AG04449 (cell line): ENCODE measurements around the gene GHRHR.

Experiments
- CTCF ChIA-PET: fragments of 350-600 bp; formaldehyde crosslinking; extraction: SDS; loops from one replicate; lab custom pipeline; 2021; ENCODE audit warnings: antibody characterized with exemption; lab: Yijun Ruan, JAX
- POLR2A ChIA-PET: fragments of 400-600, 350-600 bp; formaldehyde crosslinking; extraction: SDS; loops from one replicate; lab custom pipeline; 2020; ENCODE audit warnings: antibody characterized with exemption, inconsistent platforms; lab: Yijun Ruan, JAX
- DNase-seq: peaks from one replicate; pipeline ENCODE4 v3.0.0-alpha.2; 2010; ENCODE audit warnings: low read depth, low spot score
- H3K4me3 ChIP-seq: 2 replicates; pipeline ENCODE4 v1.5.1; 2011; ENCODE audit warnings: low read depth, mild to moderate bottlenecking, control low read depth, low read length
- CTCF ChIP-seq: IDR thresholded peaks from one replicate; pipeline ENCODE4 v1.5.1; 2011; ENCODE audit warnings: mild to moderate bottlenecking, moderate library complexity, low read length, control low read depth, inconsistent platforms; ENCODE audit not compliant: insufficient read depth; ENCODE audit errors: missing control alignments

GHRHR gene

GRCh38 chr7:30976381-30976780 is 12.6 kb downstream of the GHRHR start:
- CTCF ChIA-PET: interaction anchor here (0.5 to 11.6 kb wide), 4 partner anchors 8 to 177 kb away, joined by 3 to 427 read pairs (median 44); no protein-coding TSS in a partner anchor
- TF ChIP-seq CTCF: no peak
- no peak for DNase-seq
- POLR2A ChIA-PET: no interaction called here
- no peak overlapping the region for H3K4me3 ChIP-seq

GRCh38 chr7:30977222-30977621 is 13.5 kb downstream of the GHRHR start:
- no peak for DNase-seq
- no peak overlapping the region for H3K4me3 ChIP-seq
- ChIA-PET POLR2A (no interaction called here), CTCF (interaction anchor here (1.0 to 11.6 kb wide), 4 partner anchors 149 to 178 kb away, joined by 5 to 427 read pairs (median 12); no protein-coding TSS in a partner anchor)
- no peak for TF ChIP-seq CTCF

- no peak for DNase-seq
- no peak overlapping the region for H3K4me3 ChIP-seq
- ChIA-PET POLR2A (no interaction called here), CTCF (interaction anchor here (1.0 to 11.6 kb wide), 10 partner anchors 12 to 237 kb away, joined by 3 to 427 read pairs (median 6); no protein-coding TSS in a partner anchor)
- TF ChIP-seq CTCF: peak; percentile 58
Measured at GRCh38 chr7:30977896-30978564, 14.3 kb downstream of the GHRHR start.

- no peak for DNase-seq
- POLR2A ChIA-PET: no interaction called here
- no peak overlapping the region for H3K4me3 ChIP-seq
- CTCF ChIA-PET: interaction anchor here (0.8 to 11.6 kb wide), 9 partner anchors 8 to 238 kb away, joined by 3 to 427 read pairs (median 6); no protein-coding TSS in a partner anchor
- TF ChIP-seq CTCF: no peak
Measured at GRCh38 chr7:30979027-30979426, 15.3 kb downstream of the GHRHR start.

GRCh38 chr7:30980194-30980593 is 16.4 kb downstream of the GHRHR start:
- no peak for DNase-seq
- H3K4me3 ChIP-seq: no peak overlapping the region
- ChIA-PET POLR2A (no interaction called here), CTCF (interaction anchor here (1.5 to 11.6 kb wide), 3 partner anchors 16 to 146 kb away, joined by 3 to 427 read pairs (median 8); partner anchors contain the start of gene GHRHR)
- no peak for TF ChIP-seq CTCF

- H3K4me3 ChIP-seq: no peak overlapping the region
- ChIA-PET CTCF (interaction anchor here (1.2 to 11.6 kb wide), 4 partner anchors 8 to 146 kb away, joined by 3 to 427 read pairs (median 44); partner anchors contain the start of gene GHRHR), POLR2A (no interaction called here)
- no peak for TF ChIP-seq CTCF
- no peak for DNase-seq
Measured at GRCh38 chr7:30980751-30981150, 17.0 kb downstream of the GHRHR start.
